HL-60 (cell line): ENCODE measurements around the gene ITSN2.

ENCODE experiments used
- DNase-seq, 2 experiments: peaks; one replicate each; pipeline ENCODE4 v3.0.0-alpha.2; 2010 to 2020; ENCODE audit warnings: low read depth in 1 of 2, low spot score in 1 of 2
- H3K27ac ChIP-seq: fragments of 250-450 bp; sonication (Bioruptor Pico); replicated peaks from 2 replicates; pipeline ENCODE4 v1.5.1; 2020; ENCODE audit warnings: mild to moderate bottlenecking, moderate library complexity
- H3K27me3 ChIP-seq: fragments of 250-450 bp; sonication (Bioruptor Pico); 2 replicates; pipeline ENCODE4 v1.5.1; 2021; ENCODE audit warnings: mild to moderate bottlenecking, moderate library complexity; ENCODE audit not compliant: insufficient read depth, poor library complexity, severe bottlenecking
- H3K4me3 ChIP-seq: replicated peaks from 2 replicates; pipeline ENCODE4 v1.5.1; 2011; ENCODE audit warnings: mild to moderate bottlenecking, control low read depth, low read length; ENCODE audit not compliant: insufficient read depth
- GABPA ChIP-seq: IDR thresholded peaks from 2 replicates; pipeline ENCODE4 v1.6.1; 2012; ENCODE audit warnings: low read depth
- POLR2AphosphoS5 ChIP-seq: IDR thresholded peaks from 2 replicates; pipeline ENCODE4 v1.6.1; 2012; ENCODE audit warnings: low read depth
- SPI1 ChIP-seq: IDR thresholded peaks from 2 replicates; pipeline ENCODE4 v1.6.1; 2012; ENCODE audit warnings: low read depth, mild to moderate bottlenecking, borderline replicate concordance
- TF ChIP-seq, protein P1 (sequence below): IDR thresholded peaks from 2 replicates; pipeline ENCODE4 v1.6.1; 2012; ENCODE audit warnings: low read depth; ENCODE audit not compliant: insufficient replicate concordance
- TF ChIP-seq, protein P2 (sequence below): IDR thresholded peaks from one replicate; pipeline ENCODE4 v1.5.1; 2011; ENCODE audit warnings: low read length, control low read depth, inconsistent platforms; ENCODE audit not compliant: insufficient read depth

The ITSN2 gene

GRCh38 chr2:24354957-24355356 is 5.4 kb downstream of the ITSN2 start:
- peak in 1 of 2 experiments; percentile 41 for DNase-seq
- TF ChIP-seq SPI1: peak; percentile 99
- TF ChIP-seq, protein P1, sequence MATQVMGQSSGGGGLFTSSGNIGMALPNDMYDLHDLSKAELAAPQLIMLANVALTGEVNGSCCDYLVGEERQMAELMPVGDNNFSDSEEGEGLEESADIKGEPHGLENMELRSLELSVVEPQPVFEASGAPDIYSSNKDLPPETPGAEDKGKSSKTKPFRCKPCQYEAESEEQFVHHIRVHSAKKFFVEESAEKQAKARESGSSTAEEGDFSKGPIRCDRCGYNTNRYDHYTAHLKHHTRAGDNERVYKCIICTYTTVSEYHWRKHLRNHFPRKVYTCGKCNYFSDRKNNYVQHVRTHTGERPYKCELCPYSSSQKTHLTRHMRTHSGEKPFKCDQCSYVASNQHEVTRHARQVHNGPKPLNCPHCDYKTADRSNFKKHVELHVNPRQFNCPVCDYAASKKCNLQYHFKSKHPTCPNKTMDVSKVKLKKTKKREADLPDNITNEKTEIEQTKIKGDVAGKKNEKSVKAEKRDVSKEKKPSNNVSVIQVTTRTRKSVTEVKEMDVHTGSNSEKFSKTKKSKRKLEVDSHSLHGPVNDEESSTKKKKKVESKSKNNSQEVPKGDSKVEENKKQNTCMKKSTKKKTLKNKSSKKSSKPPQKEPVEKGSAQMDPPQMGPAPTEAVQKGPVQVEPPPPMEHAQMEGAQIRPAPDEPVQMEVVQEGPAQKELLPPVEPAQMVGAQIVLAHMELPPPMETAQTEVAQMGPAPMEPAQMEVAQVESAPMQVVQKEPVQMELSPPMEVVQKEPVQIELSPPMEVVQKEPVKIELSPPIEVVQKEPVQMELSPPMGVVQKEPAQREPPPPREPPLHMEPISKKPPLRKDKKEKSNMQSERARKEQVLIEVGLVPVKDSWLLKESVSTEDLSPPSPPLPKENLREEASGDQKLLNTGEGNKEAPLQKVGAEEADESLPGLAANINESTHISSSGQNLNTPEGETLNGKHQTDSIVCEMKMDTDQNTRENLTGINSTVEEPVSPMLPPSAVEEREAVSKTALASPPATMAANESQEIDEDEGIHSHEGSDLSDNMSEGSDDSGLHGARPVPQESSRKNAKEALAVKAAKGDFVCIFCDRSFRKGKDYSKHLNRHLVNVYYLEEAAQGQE: no peak
- TF ChIP-seq POLR2AphosphoS5: no peak

DNA sequence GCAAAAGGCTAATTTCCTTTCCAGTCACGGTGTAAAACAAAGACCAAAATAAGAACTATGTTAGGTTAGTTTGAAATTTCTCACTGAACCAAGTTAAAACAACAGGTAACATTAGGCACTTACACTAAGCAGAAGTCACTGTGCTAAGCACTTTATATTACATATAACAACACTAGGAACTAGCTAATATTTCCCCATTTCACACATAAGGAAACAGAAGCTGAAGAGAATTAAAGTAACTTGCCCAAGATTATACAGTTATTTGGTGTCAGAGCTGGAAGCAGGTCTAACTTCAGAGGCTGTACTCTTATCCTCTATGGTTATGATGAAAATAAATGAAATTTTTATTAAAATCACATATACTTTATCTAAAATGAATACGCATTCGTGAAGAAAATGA is 5.9 kb downstream of the ITSN2 start:
- Histone ChIP-seq H3K27ac (peak overlapping the region; percentile 55), H3K27me3 (no peaks in the 10 kb centered on the region), H3K4me3 (no peak overlapping the region)
- DNase-seq: no peak
- TF ChIP-seq SPI1 (no peak), GABPA (no peak), POLR2AphosphoS5 (no peak)
- TF ChIP-seq, protein P2, sequence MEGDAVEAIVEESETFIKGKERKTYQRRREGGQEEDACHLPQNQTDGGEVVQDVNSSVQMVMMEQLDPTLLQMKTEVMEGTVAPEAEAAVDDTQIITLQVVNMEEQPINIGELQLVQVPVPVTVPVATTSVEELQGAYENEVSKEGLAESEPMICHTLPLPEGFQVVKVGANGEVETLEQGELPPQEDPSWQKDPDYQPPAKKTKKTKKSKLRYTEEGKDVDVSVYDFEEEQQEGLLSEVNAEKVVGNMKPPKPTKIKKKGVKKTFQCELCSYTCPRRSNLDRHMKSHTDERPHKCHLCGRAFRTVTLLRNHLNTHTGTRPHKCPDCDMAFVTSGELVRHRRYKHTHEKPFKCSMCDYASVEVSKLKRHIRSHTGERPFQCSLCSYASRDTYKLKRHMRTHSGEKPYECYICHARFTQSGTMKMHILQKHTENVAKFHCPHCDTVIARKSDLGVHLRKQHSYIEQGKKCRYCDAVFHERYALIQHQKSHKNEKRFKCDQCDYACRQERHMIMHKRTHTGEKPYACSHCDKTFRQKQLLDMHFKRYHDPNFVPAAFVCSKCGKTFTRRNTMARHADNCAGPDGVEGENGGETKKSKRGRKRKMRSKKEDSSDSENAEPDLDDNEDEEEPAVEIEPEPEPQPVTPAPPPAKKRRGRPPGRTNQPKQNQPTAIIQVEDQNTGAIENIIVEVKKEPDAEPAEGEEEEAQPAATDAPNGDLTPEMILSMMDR: no peak
- TF ChIP-seq, protein P1: no peak

More at GRCh38 chr2:24354957-24355356, 5.4 kb downstream of the ITSN2 start:
- Histone ChIP-seq H3K27ac (peak overlapping the region; percentile 55), H3K4me3 (no peak overlapping the region), H3K27me3 (no peaks in the 10 kb centered on the region)

GRCh38 chr2:24353973-24354372 is 6.4 kb downstream of the ITSN2 start:
- Histone ChIP-seq H3K27ac (peak overlapping the region; percentile 55), H3K27me3 (no peaks in the 10 kb centered on the region)
- no peak for DNase-seq

More at GRCh38 chr2:24353973-24354372, 6.4 kb downstream of the ITSN2 start:
- no peak overlapping the region for H3K4me3 ChIP-seq
- TF ChIP-seq GABPA: no peak
- TF ChIP-seq, protein P2: no peak
- TF ChIP-seq POLR2AphosphoS5: no peak
- TF ChIP-seq, protein P1: no peak
- no peak for TF ChIP-seq SPI1
